D721Med (cell line): ENCODE results near the gene ATXN2L.
A peak's percentile ranks its signal among the peaks of the same experiment; 100 is the strongest.

Experiments
- DNase-seq: peaks from one replicate; pipeline ENCODE4 v3.0.0; 2011; ENCODE audit warnings: low spot score; ENCODE audit not compliant: insufficient read length
- FAIRE-seq: peaks from 2 replicates; lab custom pipeline; 2011; peaks lifted over from hg19 to GRCh38; lab: Jason Lieb, UNC
- TF ChIP-seq, protein P1 (sequence below): IDR thresholded peaks from 2 replicates; pipeline ENCODE4 v1.5.1; 2012; ENCODE audit warnings: mild to moderate bottlenecking, control low read depth; ENCODE audit not compliant: insufficient read depth; ENCODE audit errors: missing control alignments

The ATXN2L gene

DNA sequence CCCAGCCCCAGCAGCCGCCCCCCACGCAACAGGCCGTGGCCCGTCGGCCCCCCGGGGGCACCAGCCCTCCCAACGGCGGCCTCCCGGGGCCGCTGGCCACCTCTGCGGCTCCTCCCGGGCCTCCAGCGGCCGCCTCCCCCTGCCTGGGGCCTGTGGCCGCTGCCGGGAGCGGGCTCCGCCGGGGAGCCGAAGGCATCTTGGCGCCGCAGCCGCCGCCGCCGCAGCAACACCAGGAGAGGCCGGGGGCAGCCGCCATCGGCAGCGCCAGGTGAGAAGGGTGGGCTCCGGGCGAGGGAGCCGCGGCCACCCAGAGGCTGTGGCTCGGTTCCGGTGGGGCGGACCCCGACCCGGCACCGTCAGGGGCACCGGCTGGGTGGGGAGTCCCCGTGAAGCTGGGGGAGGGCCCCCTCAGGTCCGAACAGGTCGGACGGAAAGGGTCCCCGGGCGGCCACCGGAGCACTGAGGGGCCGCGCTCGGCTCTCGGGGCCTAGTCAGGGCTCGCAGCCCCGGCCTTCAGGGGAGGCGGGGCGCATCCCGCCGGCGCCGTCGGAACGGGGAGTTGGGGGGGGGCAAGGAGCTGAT, 583 bp downstream of the ATXN2L start:
- TF ChIP-seq, protein P1, sequence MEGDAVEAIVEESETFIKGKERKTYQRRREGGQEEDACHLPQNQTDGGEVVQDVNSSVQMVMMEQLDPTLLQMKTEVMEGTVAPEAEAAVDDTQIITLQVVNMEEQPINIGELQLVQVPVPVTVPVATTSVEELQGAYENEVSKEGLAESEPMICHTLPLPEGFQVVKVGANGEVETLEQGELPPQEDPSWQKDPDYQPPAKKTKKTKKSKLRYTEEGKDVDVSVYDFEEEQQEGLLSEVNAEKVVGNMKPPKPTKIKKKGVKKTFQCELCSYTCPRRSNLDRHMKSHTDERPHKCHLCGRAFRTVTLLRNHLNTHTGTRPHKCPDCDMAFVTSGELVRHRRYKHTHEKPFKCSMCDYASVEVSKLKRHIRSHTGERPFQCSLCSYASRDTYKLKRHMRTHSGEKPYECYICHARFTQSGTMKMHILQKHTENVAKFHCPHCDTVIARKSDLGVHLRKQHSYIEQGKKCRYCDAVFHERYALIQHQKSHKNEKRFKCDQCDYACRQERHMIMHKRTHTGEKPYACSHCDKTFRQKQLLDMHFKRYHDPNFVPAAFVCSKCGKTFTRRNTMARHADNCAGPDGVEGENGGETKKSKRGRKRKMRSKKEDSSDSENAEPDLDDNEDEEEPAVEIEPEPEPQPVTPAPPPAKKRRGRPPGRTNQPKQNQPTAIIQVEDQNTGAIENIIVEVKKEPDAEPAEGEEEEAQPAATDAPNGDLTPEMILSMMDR, result no peak
- FAIRE-seq (no peak), DNase-seq (no peak)

DNA sequence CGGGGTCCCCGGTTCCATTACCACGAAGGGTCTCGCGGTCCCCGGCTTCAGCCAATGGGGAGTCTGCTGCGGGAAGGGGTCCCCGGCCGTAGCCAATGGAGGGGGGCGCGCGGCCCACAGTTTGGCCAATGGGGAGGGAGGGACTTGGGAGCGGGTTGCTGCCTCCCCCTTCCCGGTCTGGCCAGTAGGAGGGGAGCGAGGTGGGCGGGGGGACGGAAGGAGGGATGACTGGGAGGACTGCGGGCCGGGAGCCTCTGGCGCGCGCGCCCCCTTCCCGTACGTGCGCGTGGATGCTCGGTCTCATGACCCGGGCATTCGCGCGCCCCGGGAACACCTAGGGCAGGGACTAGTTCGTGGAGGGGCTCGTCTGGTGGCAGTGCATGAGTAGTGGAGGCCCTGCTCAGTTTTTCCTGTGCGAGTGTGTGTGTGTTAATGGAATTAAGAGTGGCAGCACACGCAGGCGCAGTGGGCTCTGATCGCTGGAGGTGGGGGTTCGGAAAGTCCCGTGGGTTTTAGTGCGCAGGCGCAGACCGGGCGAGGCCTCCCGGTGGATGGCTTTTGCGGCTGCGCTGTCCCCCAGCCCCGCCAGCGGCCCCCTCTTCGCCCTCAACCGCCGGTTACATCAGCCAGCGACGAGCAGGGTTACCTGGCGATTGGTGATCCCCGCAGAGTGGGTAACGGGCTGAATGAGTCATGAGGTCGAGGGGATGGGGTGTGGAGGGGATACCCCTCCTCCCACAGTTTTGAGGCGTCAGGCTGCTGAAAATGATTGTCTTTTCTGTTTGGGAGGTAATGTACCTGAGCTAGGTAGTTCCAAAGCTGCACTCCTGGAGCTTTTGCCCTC, 1.3 kb downstream of the ATXN2L start:
- TF ChIP-seq, protein P1, result peak; percentile 9
- FAIRE-seq (no peak), DNase-seq (peak; percentile 58)

DNA sequence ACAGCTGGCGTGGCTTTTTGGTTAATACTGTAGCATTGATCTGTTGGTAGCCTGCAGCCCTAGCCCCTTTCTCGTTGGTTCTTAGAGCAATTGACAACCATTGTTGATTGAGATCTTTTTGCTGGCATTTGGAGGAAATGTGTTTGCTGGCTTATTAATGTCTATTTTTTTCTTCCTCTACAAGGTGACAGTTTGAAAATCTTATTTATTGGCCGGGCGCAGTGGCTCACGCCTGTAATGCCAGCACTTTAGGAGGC, 1.8 kb downstream of the ATXN2L start:
- FAIRE-seq (no peak), DNase-seq (no peak)
- TF ChIP-seq, protein P1, result no peak

DNA sequence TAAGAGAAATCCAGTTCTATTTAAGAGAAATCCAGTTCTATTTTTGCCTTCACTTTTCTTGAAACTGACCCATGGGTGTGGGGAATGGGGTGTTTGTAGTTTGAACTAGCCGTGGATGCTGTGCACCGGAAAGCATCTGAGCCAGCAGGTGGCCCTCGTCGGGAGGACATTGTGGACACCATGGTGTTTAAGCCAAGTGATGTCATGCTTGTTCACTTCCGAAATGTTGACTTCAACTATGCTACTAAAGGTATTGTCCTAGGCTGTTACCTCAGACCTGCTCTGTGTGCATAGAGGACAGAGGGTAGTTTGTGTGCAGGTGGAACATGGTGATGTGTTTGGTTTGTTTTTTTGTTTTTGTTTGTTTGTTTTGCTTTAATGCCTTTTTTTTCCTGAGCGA, 3.3 kb downstream of the ATXN2L start:
- TF ChIP-seq, protein P1, result no peak
- no peak for FAIRE-seq
- no peak for DNase-seq

DNA sequence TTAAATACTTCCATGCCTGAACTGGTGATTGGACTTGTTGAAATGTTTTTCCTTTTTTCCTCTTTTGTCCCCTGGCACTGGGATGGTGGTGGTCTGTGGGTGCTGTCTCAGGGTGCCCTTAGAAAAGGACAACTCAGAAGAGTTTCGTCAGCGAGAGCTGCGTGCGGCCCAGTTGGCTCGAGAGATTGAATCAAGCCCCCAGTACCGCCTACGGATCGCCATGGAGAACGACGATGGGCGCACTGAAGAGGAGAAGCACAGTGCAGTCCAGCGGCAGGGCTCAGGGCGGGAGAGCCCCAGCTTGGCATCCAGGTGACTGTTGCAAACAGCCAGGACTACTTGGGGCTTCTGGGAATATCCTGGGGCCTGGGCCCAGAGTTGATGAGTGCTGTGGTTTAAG, 6.9 kb downstream of the ATXN2L start:
- TF ChIP-seq, protein P1, result no peak
- DNase-seq, result no peak
- FAIRE-seq, result no peak

DNA sequence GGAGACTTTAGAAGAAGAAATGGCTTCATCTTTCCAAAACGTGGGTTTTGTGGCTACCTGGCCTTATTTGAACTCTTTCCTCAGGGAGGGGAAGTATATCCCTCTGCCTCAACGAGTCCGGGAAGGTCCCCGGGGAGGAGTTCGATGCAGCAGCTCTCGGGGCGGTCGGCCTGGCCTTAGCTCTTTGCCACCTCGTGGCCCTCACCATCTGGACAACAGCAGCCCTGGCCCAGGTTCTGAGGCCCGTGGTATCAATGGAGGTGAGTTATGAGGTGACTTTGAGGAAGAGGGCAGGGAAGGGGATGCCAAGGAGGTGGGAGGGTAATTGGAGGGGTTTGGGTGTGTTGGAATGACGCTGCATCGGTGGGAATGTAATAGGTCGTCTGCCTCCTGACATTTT, 7.7 kb downstream of the ATXN2L start:
- TF ChIP-seq, protein P1, result no peak
- no peak for FAIRE-seq
- no peak for DNase-seq

DNA sequence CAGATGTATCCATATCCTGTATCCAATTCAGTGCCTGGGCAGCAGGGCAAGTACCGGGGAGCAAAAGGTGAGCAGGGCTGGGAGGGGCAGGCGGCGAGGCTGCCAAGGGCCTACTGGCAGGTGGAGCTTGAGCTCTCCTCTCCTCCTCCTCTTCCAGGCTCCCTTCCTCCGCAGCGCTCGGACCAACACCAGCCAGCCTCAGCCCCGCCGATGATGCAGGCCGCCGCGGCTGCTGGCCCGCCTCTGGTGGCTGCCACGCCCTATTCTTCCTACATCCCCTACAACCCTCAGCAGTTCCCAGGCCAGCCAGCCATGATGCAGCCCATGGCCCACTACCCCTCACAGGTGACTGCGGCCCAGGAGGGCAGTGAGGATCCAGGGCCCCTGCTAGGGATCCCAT, 11.6 kb downstream of the ATXN2L start:
- TF ChIP-seq, protein P1, result no peak
- DNase-seq (no peak), FAIRE-seq (no peak)
